Type B pancreatic cell (in vitro differentiated cells): ENCODE results near the gene GTF2H1. TPM values are rescaled to one million over a fixed set of nuclear protein-coding genes. Genes with fewer than 3 reads are reported as not detected.

Experiments
- DNase-seq: peaks from one replicate; pipeline ENCODE4 v3.0.0; 2021; ENCODE audit warnings: mixed read lengths; ENCODE audit not compliant: unreplicated experiment; ENCODE audit errors: extremely low spot score
- H3K27ac Mint-ChIP-seq: 2 replicates; pipeline ENCODE4 v1.8.0; 2021; ENCODE audit warnings: mild to moderate bottlenecking, mixed read lengths
- H3K27me3 Mint-ChIP-seq: 2 replicates; pipeline ENCODE4 v1.8.0; 2021; ENCODE audit warnings: mixed read lengths
- H3K36me3 Mint-ChIP-seq: 2 replicates; pipeline ENCODE4 v1.8.0; 2021; ENCODE audit warnings: mixed read lengths
- H3K4me1 Mint-ChIP-seq: one replicate; pipeline ENCODE4 v1.8.0; 2021; ENCODE audit warnings: mixed read lengths; ENCODE audit not compliant: unreplicated experiment
- H3K4me3 Mint-ChIP-seq: 2 replicates; pipeline ENCODE4 v1.8.0; 2021; ENCODE audit warnings: mild to moderate bottlenecking, mixed read lengths
- H3K9me3 Mint-ChIP-seq: 2 replicates; pipeline ENCODE4 v1.8.0; 2021; ENCODE audit warnings: mixed read lengths
- total RNA-seq: library from RNA; stranded (reverse); gene quantifications from 2 replicates; pipeline ENCODE4 v1.2.1, GENCODE V29; 2021; ENCODE audit warnings: low replicate concordance
- TF ChIP-seq, protein P1 (sequence below): fragments of 200-600 bp; sonication (generic); conservative IDR thresholded peaks from 2 replicates; pipeline ENCODE4 v1.5.0; 2021; ENCODE audit warnings: antibody characterized with exemption, mild to moderate bottlenecking

Gene GTF2H1
- total RNA-seq, 1 donor from 2014 or later, result 41.6 TPM

DNA sequence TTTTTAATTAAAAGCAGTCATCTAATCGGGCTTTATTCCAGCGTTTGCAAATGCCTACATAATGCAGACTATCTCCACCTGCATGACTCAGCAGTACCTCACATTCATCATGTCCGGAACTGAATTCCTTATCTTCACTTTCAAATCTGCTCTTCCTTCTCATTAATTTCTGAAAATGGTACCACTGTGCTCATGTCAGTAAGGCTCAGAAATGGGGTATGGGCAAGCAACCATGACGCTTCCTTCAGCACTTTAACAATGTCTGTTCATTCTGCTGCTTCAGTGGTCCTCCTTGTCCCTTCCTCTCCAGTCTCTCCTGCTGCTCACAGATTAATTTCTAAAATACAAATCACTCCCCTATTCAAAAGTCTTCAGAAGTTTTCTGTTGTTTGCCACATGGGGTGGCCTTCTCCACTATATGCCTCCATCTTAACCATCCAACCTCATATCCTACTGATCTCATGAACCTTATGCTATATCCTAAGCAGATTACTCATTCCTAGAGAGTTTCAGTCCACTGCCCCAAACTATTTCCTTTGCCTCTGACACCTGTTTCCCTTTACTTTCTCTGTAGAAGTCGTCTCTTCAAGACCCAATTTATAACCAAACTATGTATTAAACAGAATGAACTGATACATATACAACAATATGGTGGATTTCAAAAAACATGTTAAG lies 7.0 kb downstream of the GTF2H1 start:
- H3K27ac Mint-ChIP-seq, result peak overlapping the region; percentile 39
- no peak for DNase-seq
- no peak overlapping the region for H3K4me3 Mint-ChIP-seq
- peaks cover 28% of the 10 kb centered on the region for H3K36me3 Mint-ChIP-seq
- H3K9me3 Mint-ChIP-seq, result no peaks in the 10 kb centered on the region
- H3K27me3 Mint-ChIP-seq, result no peaks in the 10 kb centered on the region
- peaks cover 18% of the 10 kb centered on the region for H3K4me1 Mint-ChIP-seq
- TF ChIP-seq, protein P1, sequence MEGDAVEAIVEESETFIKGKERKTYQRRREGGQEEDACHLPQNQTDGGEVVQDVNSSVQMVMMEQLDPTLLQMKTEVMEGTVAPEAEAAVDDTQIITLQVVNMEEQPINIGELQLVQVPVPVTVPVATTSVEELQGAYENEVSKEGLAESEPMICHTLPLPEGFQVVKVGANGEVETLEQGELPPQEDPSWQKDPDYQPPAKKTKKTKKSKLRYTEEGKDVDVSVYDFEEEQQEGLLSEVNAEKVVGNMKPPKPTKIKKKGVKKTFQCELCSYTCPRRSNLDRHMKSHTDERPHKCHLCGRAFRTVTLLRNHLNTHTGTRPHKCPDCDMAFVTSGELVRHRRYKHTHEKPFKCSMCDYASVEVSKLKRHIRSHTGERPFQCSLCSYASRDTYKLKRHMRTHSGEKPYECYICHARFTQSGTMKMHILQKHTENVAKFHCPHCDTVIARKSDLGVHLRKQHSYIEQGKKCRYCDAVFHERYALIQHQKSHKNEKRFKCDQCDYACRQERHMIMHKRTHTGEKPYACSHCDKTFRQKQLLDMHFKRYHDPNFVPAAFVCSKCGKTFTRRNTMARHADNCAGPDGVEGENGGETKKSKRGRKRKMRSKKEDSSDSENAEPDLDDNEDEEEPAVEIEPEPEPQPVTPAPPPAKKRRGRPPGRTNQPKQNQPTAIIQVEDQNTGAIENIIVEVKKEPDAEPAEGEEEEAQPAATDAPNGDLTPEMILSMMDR, result no peak

DNA sequence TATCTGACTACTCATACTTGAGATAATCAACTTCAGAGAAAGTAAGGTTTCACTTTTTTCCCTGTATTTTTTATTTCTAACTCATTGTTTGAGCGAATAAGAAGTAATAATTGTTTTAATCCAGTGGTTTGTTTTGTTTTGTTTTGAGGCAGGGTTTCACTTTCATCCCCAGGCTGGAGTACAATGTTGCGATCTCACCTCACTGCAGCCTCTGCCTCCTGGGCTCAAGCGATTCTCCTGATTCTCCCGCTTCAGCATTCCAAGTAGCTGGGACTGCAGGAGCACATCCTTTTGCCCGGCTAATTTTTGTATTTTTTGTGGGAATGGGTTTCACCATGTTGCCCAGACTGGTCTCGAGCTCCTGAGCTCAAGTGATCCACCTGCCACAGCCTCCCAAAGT lies 8.6 kb downstream of the GTF2H1 start:
- no peak for DNase-seq
- no peak overlapping the region for H3K4me3 Mint-ChIP-seq
- no peaks in the 10 kb centered on the region for H3K9me3 Mint-ChIP-seq
- H3K4me1 Mint-ChIP-seq, result peaks cover 6% of the 10 kb centered on the region
- no peak overlapping the region for H3K27ac Mint-ChIP-seq
- peaks cover 30% of the 10 kb centered on the region for H3K36me3 Mint-ChIP-seq
- H3K27me3 Mint-ChIP-seq, result no peaks in the 10 kb centered on the region
- TF ChIP-seq, protein P1, result no peak

DNA sequence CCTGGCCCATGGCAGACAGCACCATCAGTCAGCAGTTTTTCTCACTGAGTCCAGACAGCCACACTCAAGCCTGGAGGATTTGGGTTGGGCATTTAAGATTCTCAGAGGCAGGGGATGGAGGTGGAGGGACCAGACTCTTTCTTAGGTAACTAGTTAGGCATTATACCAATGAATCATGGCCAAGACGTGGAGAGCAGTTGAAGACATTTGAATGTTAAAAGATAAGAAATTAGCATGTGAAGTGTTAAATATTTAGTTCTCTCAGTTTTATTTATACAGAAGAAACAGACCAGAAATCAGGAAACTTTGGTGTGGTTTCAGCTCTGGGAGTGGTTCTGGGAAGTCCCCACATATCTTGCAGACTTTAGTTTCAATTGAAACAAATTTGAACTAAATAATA lies 9.9 kb downstream of the GTF2H1 start:
- TF ChIP-seq, protein P1, result no peak
- Mint-ChIP-seq H3K9me3 (no peaks in the 10 kb centered on the region), H3K4me1 (peaks cover 6% of the 10 kb centered on the region), H3K27me3 (no peaks in the 10 kb centered on the region), H3K27ac (no peak overlapping the region), H3K4me3 (no peak overlapping the region), H3K36me3 (peaks cover 25% of the 10 kb centered on the region)
- no peak for DNase-seq

DNA sequence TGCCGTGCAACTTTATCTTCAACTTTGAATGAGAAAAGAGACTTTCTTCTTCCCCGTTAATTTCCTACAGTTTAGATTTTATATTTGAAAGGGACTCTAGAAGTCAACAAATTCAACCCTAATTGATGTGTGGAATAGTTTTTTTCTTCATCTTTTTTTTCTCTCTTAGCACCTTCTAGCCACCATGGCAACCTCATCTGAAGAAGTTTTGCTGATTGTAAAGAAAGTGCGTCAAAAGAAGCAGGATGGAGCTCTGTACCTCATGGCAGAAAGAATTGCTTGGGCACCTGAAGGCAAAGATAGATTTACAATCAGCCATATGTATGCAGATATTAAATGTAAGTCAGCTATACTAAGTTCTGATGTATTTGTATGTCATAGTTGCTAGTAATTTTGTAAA lies 10.5 kb downstream of the GTF2H1 start:
- H3K27ac Mint-ChIP-seq, result no peak overlapping the region

DNA sequence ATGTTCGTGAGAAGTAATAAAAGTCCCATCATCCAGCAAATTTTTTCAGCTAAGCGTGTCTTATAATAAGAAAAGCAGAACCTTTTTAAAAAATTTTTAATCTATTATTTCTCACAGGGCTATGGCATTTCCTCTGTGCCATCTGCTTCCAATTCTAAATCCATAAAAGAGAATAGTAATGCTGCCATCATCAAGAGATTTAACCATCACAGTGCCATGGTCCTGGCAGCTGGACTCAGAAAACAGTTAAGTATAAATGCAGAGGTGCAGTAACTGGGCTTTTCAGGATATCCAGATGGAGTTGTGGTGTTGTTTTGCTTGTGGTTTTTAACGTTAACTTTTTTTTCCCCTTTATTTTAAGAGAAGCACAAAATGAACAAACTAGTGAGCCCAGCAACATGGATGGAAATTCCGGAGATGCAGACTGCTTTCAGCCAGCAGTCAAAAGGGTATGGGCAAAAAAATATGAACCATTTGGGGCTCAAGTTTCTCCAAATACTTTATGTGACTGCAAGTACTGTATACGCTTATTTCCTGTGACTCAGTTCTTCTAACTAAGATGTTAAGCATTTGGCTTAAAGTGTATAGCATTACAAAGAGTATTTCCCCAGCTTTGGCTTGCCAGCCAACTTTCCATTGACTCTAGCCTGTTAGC lies 25.2 kb downstream of the GTF2H1 start:
- no peak overlapping the region for H3K4me3 Mint-ChIP-seq
- DNase-seq, result no peak
- H3K36me3 Mint-ChIP-seq, result peaks cover 19% of the 10 kb centered on the region
- no peaks in the 10 kb centered on the region for H3K9me3 Mint-ChIP-seq
- H3K27me3 Mint-ChIP-seq, result no peaks in the 10 kb centered on the region
- TF ChIP-seq, protein P1, result no peak
- no peaks in the 10 kb centered on the region for H3K4me1 Mint-ChIP-seq
- H3K27ac Mint-ChIP-seq, result no peak overlapping the region

More for the DNA sequence above, 10.5 kb downstream of the GTF2H1 start:
- no peaks in the 10 kb centered on the region for H3K9me3 Mint-ChIP-seq
- H3K27me3 Mint-ChIP-seq, result no peaks in the 10 kb centered on the region
- no peak for DNase-seq
- peaks cover 6% of the 10 kb centered on the region for H3K4me1 Mint-ChIP-seq
- TF ChIP-seq, protein P1, result no peak
- peaks cover 25% of the 10 kb centered on the region for H3K36me3 Mint-ChIP-seq
- H3K4me3 Mint-ChIP-seq, result no peak overlapping the region
